Neutrophil (primary cell): ENCODE data around the gene GRIA3.

Source experiments
- H3K27ac ChIP-seq: fragments of 200-600 bp; sonication (generic); 2 replicates; pipeline ENCODE4 v1.5.1; 2016; ENCODE audit warnings: mild to moderate bottlenecking, moderate library complexity
- H3K27me3 ChIP-seq: fragments of 200-600 bp; sonication (generic); 2 replicates; pipeline ENCODE4 v1.6.0; 2016; ENCODE audit warnings: mild to moderate bottlenecking
- H3K36me3 ChIP-seq: fragments of 200-600 bp; sonication (generic); 2 replicates; pipeline ENCODE4 v1.5.1; 2017
- H3K4me1 ChIP-seq, 2 experiments: fragments of 200-600 bp in 1 of 2; sonication (generic) in 1 of 2; 1 replicate in 1 of 2; 2 replicates in 1 of 2; pipeline versions ENCODE4 v1.5.1 to v1.6.1; 2013 to 2016; ENCODE audit warnings: low read depth in 1 of 2, low read length in 1 of 2, mild to moderate bottlenecking in 1 of 2, moderate library complexity in 1 of 2; ENCODE audit not compliant: control insufficient read depth in 1 of 2, insufficient read depth in 1 of 2
- H3K4me3 ChIP-seq, 2 experiments: fragments of 200-600 bp in 1 of 2; sonication (generic) in 1 of 2; 1 replicate in 1 of 2; 2 replicates in 1 of 2; pipeline ENCODE4 v1.5.1; 2013 to 2016; ENCODE audit warnings: low read depth in 1 of 2, low read length in 1 of 2, mild to moderate bottlenecking in 1 of 2, moderate library complexity in 1 of 2
- H3K9me3 ChIP-seq: fragments of 200-600 bp; sonication (generic); 2 replicates; pipeline ENCODE4 v1.5.1; 2016
- TF ChIP-seq, protein P1 (sequence below): fragments of 200-600 bp; sonication (generic); IDR thresholded peaks from 2 replicates; pipeline ENCODE4 v1.5.1; 2016; ENCODE audit warnings: antibody characterized with exemption

The GRIA3 gene

GRCh38 chrX:123210252-123210651 is 26.2 kb downstream of the GRIA3 start:
- TF ChIP-seq, protein P1, sequence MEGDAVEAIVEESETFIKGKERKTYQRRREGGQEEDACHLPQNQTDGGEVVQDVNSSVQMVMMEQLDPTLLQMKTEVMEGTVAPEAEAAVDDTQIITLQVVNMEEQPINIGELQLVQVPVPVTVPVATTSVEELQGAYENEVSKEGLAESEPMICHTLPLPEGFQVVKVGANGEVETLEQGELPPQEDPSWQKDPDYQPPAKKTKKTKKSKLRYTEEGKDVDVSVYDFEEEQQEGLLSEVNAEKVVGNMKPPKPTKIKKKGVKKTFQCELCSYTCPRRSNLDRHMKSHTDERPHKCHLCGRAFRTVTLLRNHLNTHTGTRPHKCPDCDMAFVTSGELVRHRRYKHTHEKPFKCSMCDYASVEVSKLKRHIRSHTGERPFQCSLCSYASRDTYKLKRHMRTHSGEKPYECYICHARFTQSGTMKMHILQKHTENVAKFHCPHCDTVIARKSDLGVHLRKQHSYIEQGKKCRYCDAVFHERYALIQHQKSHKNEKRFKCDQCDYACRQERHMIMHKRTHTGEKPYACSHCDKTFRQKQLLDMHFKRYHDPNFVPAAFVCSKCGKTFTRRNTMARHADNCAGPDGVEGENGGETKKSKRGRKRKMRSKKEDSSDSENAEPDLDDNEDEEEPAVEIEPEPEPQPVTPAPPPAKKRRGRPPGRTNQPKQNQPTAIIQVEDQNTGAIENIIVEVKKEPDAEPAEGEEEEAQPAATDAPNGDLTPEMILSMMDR = no peak
- H3K4me1 ChIP-seq = no peaks in the 10 kb centered on the region
- no peaks in the 10 kb centered on the region for H3K36me3 ChIP-seq
- H3K9me3 ChIP-seq = no peaks in the 10 kb centered on the region
- no peaks in the 10 kb centered on the region for H3K27me3 ChIP-seq
- no peak overlapping the region for H3K4me3 ChIP-seq
- no peak overlapping the region for H3K27ac ChIP-seq

DNA sequence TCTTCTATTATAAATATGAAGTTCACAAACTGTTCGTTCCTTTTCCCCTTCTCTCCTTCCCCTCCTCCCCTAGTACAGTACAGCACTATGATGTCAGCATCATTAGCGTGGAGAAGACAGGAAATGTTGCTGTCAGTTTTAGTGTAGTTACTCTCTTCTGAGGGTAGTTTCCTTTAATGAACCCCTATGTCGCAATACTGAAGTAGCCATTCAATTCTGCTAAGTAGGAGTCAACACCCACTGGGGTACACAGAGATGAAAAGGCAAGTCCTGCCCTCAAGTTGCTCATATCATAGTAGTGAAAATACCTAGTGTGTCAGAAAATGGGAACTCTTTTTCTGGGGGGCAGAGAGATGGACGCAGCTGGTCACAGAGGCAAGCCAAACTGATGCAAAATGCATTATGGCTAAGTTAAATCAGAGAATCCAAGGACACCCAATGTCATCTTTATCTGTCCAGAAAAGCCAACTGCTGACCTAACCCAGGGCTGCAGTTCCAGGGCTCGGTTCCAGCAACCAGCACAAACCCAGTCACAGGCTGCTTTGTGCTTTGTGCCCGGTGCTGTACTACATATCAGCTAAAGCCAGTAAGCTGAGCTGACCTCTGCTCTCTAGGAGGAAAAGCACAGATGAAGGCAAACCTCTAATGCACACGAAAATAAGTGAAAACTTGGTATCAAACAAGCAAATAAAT is 31.5 kb downstream of the GRIA3 start:
- Histone ChIP-seq H3K36me3 (no peaks in the 10 kb centered on the region), H3K27me3 (no peaks in the 10 kb centered on the region), H3K27ac (no peak overlapping the region), H3K4me3 (no peak overlapping the region), H3K4me1 (no peaks in the 10 kb centered on the region), H3K9me3 (no peaks in the 10 kb centered on the region)
- TF ChIP-seq, protein P1 = no peak

- Histone ChIP-seq H3K4me3 (no peak overlapping the region), H3K27me3 (no peaks in the 10 kb centered on the region), H3K9me3 (no peaks in the 10 kb centered on the region), H3K27ac (no peak overlapping the region), H3K36me3 (no peaks in the 10 kb centered on the region), H3K4me1 (no peaks in the 10 kb centered on the region)
- TF ChIP-seq, protein P1 = no peak
These were observed 33.0 kb downstream of the GRIA3 start for GRCh38 chrX:123217077-123217476.

DNA sequence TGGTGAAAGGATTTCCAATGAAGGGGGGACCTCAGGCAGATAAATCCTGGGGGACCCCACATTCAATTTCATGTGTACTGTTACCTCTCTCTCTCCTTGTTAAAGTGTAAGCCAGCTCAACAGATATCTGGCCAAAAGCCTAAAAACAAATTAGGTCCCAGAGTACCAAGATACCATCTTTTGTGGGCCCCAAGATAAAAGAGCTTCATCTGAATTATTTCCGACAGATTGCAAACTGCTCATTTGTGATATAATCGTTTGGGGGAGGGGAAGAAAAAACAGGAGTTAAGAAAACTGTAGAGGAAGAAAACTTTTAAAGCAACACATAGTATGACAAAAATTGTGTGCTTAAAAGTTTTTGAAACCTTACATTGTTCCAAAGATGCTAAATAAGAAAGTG is 33.6 kb downstream of the GRIA3 start:
- Histone ChIP-seq H3K4me3 (no peak overlapping the region), H3K27me3 (no peaks in the 10 kb centered on the region), H3K4me1 (no peaks in the 10 kb centered on the region), H3K36me3 (no peaks in the 10 kb centered on the region), H3K27ac (no peak overlapping the region), H3K9me3 (no peaks in the 10 kb centered on the region)
- TF ChIP-seq, protein P1 = no peak

DNA sequence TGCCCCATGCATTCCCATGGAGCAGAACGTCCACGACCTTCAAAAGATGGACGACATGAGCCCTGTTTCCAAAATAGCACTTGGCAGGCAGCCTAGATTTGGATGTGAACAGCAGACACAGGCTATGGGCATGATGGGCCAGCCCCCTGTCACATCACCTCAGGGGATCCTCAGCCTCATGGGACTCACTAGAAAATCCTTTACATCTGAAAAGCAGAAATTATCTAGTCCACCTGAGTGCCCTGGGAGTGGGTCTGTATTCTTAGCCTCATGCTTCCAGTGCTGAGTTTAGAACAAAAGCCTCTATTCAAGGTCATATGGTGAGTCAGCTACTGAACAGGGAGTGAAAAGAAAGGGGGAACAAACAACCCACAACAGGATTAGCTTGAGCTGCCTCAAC is 35.8 kb downstream of the GRIA3 start:
- Histone ChIP-seq H3K27ac (no peak overlapping the region), H3K4me3 (no peak overlapping the region), H3K36me3 (no peaks in the 10 kb centered on the region), H3K9me3 (no peaks in the 10 kb centered on the region), H3K4me1 (no peaks in the 10 kb centered on the region), H3K27me3 (no peaks in the 10 kb centered on the region)
- TF ChIP-seq, protein P1 = no peak
